K562 (cell line): ENCODE data around the gene PPP1R14C. TPM values are rescaled to one million over a fixed set of nuclear protein-coding genes. Genes with fewer than 3 reads are reported as not detected.

Source experiments
- BRF2 ChIP-seq: IDR thresholded peaks from 3 replicates; pipeline ENCODE4 v1.6.1; 2011; ENCODE audit warnings: borderline replicate concordance, mild to moderate bottlenecking; ENCODE audit not compliant: insufficient read length, insufficient read depth
- CBX2 ChIP-seq: fragments of 200-600 bp; sonication (generic); IDR thresholded peaks from one replicate; pipeline ENCODE4 v1.6.1; 2012; ENCODE audit warnings: mild to moderate bottlenecking, low read length, inconsistent platforms; ENCODE audit not compliant: insufficient read depth, poor library complexity, severe bottlenecking
- CHAMP1 ChIP-seq: fragments of 450-650 bp; IDR thresholded peaks from 2 replicates; pipeline ENCODE4 v1.6.1; 2016; ENCODE audit warnings: mild to moderate bottlenecking
- GABPA ChIP-seq: fragments of 200-800 bp; sonication (Bioruptor generic); conservative IDR thresholded peaks from 2 replicates; pipeline ENCODE4 v1.6.1; 2016; ENCODE audit warnings: low read depth, missing genetic modification characterization, missing compliant biosample characterization
- MAZ ChIP-seq, 2 experiments: fragments of 450-650 bp in 1 of 2; sonication (generic) in 1 of 2; formaldehyde crosslinking; IDR thresholded peaks in 1 of 2; conservative IDR thresholded peaks in 1 of 2; 2 replicates each; pipeline versions ENCODE4 v1.4.0 to v1.5.0; 2020; ENCODE audit warnings: mild to moderate bottlenecking in 1 of 2, missing genetic modification reagents in 1 of 2
- REST ChIP-seq, 2 experiments: fragments of 450-650 bp; formaldehyde crosslinking in 1 of 2; IDR thresholded peaks; 2 replicates each; pipeline versions ENCODE4 v1.4.0 to v1.6.1; 2014 to 2020; ENCODE audit warnings: mild to moderate bottlenecking in 2 of 2, borderline replicate concordance in 1 of 2, low read depth in 1 of 2
- SETDB1 ChIP-seq: IDR thresholded peaks from one replicate; pipeline ENCODE4 v1.6.1; 2012; ENCODE audit warnings: low read length, control low read depth, inconsistent platforms
- TRIM25 ChIP-seq: fragments of 450-650 bp; IDR thresholded peaks from 2 replicates; pipeline ENCODE4 v1.7.0; 2016; ENCODE audit warnings: borderline replicate concordance
- ZNF655 ChIP-seq: fragments of 250-450 bp; sonication (Bioruptor Pico); IDR thresholded peaks from 2 replicates; pipeline ENCODE4 v1.5.0; 2021
- ZNF79 ChIP-seq: fragments of 250-450 bp; sonication (Bioruptor Pico); IDR thresholded peaks from 2 replicates; pipeline ENCODE4 v1.4.0; 2020; ENCODE audit warnings: low read depth, mild to moderate bottlenecking, moderate library complexity
- polyA plus RNA-seq, 8 experiments: library from polyadenylated mRNA; depleted of rRNA in 4 of 8; stranded (reverse) in 5 of 8; unstranded in 3 of 8; fragments of >200 nt; fragmentation: Nextera tagmentation in 2 of 8; fragmentation: Illumina TruSeq in 1 of 8; extraction: Ambion mirVana in 2 of 8; extraction: Trizol in 1 of 8; gene quantifications; 2 replicates each; pipeline versions ENCODE4 v1.2.1 to v1.2.3, GENCODE V29; 2011 to 2014; ENCODE audit warnings: inconsistent platforms in 1 of 8, missing spikeins in 1 of 8
- total RNA-seq, 7 experiments: library from RNA; depleted of rRNA in 6 of 7; stranded (reverse); fragments of >200 nt in 6 of 7; fragmentation: Illumina TruSeq in 2 of 7; extraction: Trizol in 2 of 7; gene quantifications; 2 replicates each; pipeline versions ENCODE4 v1.2.1 to v1.2.3, GENCODE V29; 2011 to 2021; ENCODE audit warnings: low replicate concordance in 1 of 7

PPP1R14C gene
- total and polyA plus RNA-seq, 9 of the 15 experiments (the other 6 are each of a cell fraction or from before 2014, with no cell fraction given): 4.5 to 16.6 (median 11.9) TPM

- TF ChIP-seq REST (IDR thresholded peaks at IDR 0.05; ENCODE audit: borderline replicate concordance): peak; percentile 6; the same call in 1 of the 2 replicates
- no peak for TF ChIP-seq REST (CRISPR knock-in tag; IDR thresholded peaks at IDR 0.05; ENCODE audit: low read depth)
- TF ChIP-seq BRF2: no peak
- TF ChIP-seq CHAMP1: no peak
- no peak for TF ChIP-seq SETDB1
- TF ChIP-seq TRIM25: no peak
- TF ChIP-seq ZNF79 (CRISPR knock-in tag): 0 out of 2 replicates have a peak, but pooled peaks have one; percentile 7
- peak; percentile 50 for TF ChIP-seq GABPA (tag)
- no peak for TF ChIP-seq CBX2
- TF ChIP-seq MAZ (CRISPR knock-in tag; conservative IDR thresholded peaks at IDR 0.05 in 1 of 2, IDR thresholded peaks at IDR 0.05 in 1 of 2): no peak
- no peak for TF ChIP-seq ZNF655 (CRISPR knock-in tag)
These were observed 150.8 kb downstream of the PPP1R14C start (continued) for GRCh38 chr6:150293423-150294173.
